CD14-positive monocyte (primary cell): ENCODE data around the gene MATCAP1. TPM values are rescaled to one million over a fixed set of nuclear protein-coding genes. Genes with fewer than 3 reads are reported as not detected.
A peak's percentile ranks its signal among the peaks of the same experiment; 100 is the strongest.

ENCODE experiments used
- DNase-seq, 3 donors: peaks; one replicate each; pipeline ENCODE4 v3.0.0-alpha.2; 2011 to 2022
- H2AFZ ChIP-seq: 2 replicates; pipeline ENCODE4 v1.6.0; 2012; ENCODE audit warnings: mild to moderate bottlenecking, low read depth, low read length, inconsistent platforms; ENCODE audit not compliant: insufficient read depth, poor library complexity, severe bottlenecking
- H3K27ac ChIP-seq, 2 donors: 1 replicate in 1 of 2; 2 replicates in 1 of 2; pipeline ENCODE4 v1.5.1; 2012 to 2013; ENCODE audit warnings: low read length in 2 of 2, control low read depth in 1 of 2, inconsistent platforms in 1 of 2, low read depth in 1 of 2, mild to moderate bottlenecking in 1 of 2
- H3K27me3 ChIP-seq, 2 donors: one replicate each; pipeline versions ENCODE4 v1.6.0 to v1.6.1; 2011 to 2013; ENCODE audit warnings: low read length in 2 of 2; ENCODE audit not compliant: control insufficient read depth in 2 of 2, insufficient read depth in 2 of 2
- H3K36me3 ChIP-seq, 2 donors: replicated peaks in 1 of 2; 1 replicate in 1 of 2; 2 replicates in 1 of 2; pipeline versions ENCODE4 v1.5.1 to v1.6.1; 2012 to 2013; ENCODE audit warnings: low read length in 2 of 2, control low read depth in 1 of 2, inconsistent platforms in 1 of 2, mild to moderate bottlenecking in 1 of 2; ENCODE audit not compliant: insufficient read depth in 2 of 2, control insufficient read depth in 1 of 2
- H3K4me1 ChIP-seq, 2 donors: 1 replicate in 1 of 2; 2 replicates in 1 of 2; pipeline versions ENCODE4 v1.5.1 to v1.6.1; 2012 to 2013; ENCODE audit warnings: low read length in 2 of 2, control low read depth in 1 of 2, inconsistent platforms in 1 of 2, mild to moderate bottlenecking in 1 of 2, moderate library complexity in 1 of 2; ENCODE audit not compliant: insufficient read depth in 2 of 2, control insufficient read depth in 1 of 2
- H3K4me2 ChIP-seq: replicated peaks from 2 replicates; pipeline ENCODE3; 2012; ENCODE audit warnings: low read length, moderate library complexity, mild to moderate bottlenecking; ENCODE audit not compliant: poor library complexity, severe bottlenecking; ENCODE audit errors: extremely low read depth
- H3K4me3 ChIP-seq, 3 experiments: fragments of 200-600 bp in 1 of 3; sonication (generic) in 1 of 3; replicated peaks in 1 of 3; 1 replicate in 2 of 3; 2 replicates in 1 of 3; pipeline ENCODE4 v1.5.1; 2011 to 2013; ENCODE audit warnings: low read length in 3 of 3, mild to moderate bottlenecking in 3 of 3, control low read depth in 2 of 3, low read depth in 2 of 3, inconsistent platforms in 1 of 3, moderate library complexity in 1 of 3
- H3K79me2 ChIP-seq: 2 replicates; pipeline ENCODE4 v1.6.0; 2012; ENCODE audit warnings: mild to moderate bottlenecking, control low read depth, inconsistent platforms, low read length, moderate library complexity; ENCODE audit not compliant: insufficient read depth
- H3K9ac ChIP-seq: 2 replicates; pipeline ENCODE4 v1.6.0; 2017; ENCODE audit warnings: low read length, mild to moderate bottlenecking; ENCODE audit not compliant: insufficient read depth, poor library complexity, severe bottlenecking
- H3K9me3 ChIP-seq, 2 donors: replicated peaks in 1 of 2; 1 replicate in 1 of 2; 2 replicates in 1 of 2; pipeline versions ENCODE4 v1.5.1 to v1.6.1; 2012 to 2013; ENCODE audit warnings: low read length in 2 of 2, control low read depth in 1 of 2; ENCODE audit not compliant: control insufficient read depth in 1 of 2, insufficient read depth in 1 of 2
- H4K20me1 ChIP-seq: 2 replicates; pipeline ENCODE4 v1.6.0; 2012; ENCODE audit warnings: mild to moderate bottlenecking, low read length, control low read depth, moderate library complexity; ENCODE audit not compliant: insufficient read depth
- H3K27ac Mint-ChIP-seq, 7 donors: one replicate each; pipeline ENCODE4 v1.8.0; 2020; ENCODE audit warnings: mild to moderate bottlenecking in 7 of 7, mixed read lengths in 7 of 7, moderate library complexity in 6 of 7, inconsistent platforms in 2 of 7
- H3K27me3 Mint-ChIP-seq, 3 donors: one replicate each; pipeline ENCODE4 v1.8.0; 2021 to 2022; ENCODE audit warnings: low read depth in 3 of 3, mild to moderate bottlenecking in 3 of 3, mixed read lengths in 3 of 3, moderate library complexity in 3 of 3, inconsistent platforms in 1 of 3
- H3K36me3 Mint-ChIP-seq, 2 donors: one replicate each; pipeline ENCODE4 v1.8.0; 2020; ENCODE audit warnings: mixed read lengths in 2 of 2, inconsistent platforms in 1 of 2, mild to moderate bottlenecking in 1 of 2
- H3K4me1 Mint-ChIP-seq: one replicate; pipeline ENCODE4 v1.8.0; 2020; ENCODE audit warnings: mild to moderate bottlenecking, mixed read lengths
- H3K4me3 Mint-ChIP-seq, 2 donors: one replicate each; pipeline ENCODE4 v1.8.0; 2020; ENCODE audit warnings: mild to moderate bottlenecking in 2 of 2, mixed read lengths in 2 of 2, moderate library complexity in 1 of 2
- H3K9me3 Mint-ChIP-seq, 7 donors: one replicate each; pipeline ENCODE4 v1.8.0; 2020 to 2022; ENCODE audit warnings: mixed read lengths in 7 of 7, mild to moderate bottlenecking in 6 of 7, moderate library complexity in 6 of 7, inconsistent platforms in 2 of 7
- WGBS: methylation state at CpG from one replicate; pipeline ENCODE4 v1.1.5; 2013; ENCODE audit warnings: missing lambda C conversion rate; ENCODE audit not compliant: insufficient coverage; 5-methylcytosine and 5-hydroxymethylcytosine counted together
- intact Hi-C, 2 donors: fragments of 100-400 bp; cut with micrococcal nuclease; formaldehyde crosslinking; loops; one replicate each; pipeline versions ENCODE4 v1.15.0 to v1.15.1; 2023
- polyA minus RNA-seq: library from RNA; depleted of rRNA, polyadenylated mRNA; stranded (reverse); fragments of >200 nt; gene quantifications from 2 replicates; pipeline ENCODE4 v1.2.3, GENCODE V29; 2012
- polyA plus RNA-seq, 3 donors: library from polyadenylated mRNA; depleted of rRNA in 1 of 3; unstranded in 2 of 3; stranded (reverse) in 1 of 3; fragments of 300-500 nt in 2 of 3; fragments of >200 nt in 1 of 3; fragmentation: Illumina TruSeq in 2 of 3; gene quantifications; 1 replicate in 2 of 3; 2 replicates in 1 of 3; pipeline ENCODE4 v1.2.3, GENCODE V29; 2012 to 2021
- total RNA-seq, 12 experiments: library from RNA in 1 of 12; stranded (reverse) in 1 of 12; fragments of 120-200 nt in 1 of 12; gene quantifications; one replicate each; pipeline ENCODE4 v1.2.4 and lab custom pipeline; 2013 to 2026; ENCODE audit warnings: mixed read lengths in 6 of 12, inconsistent platforms in 1 of 12
- TF ChIP-seq, protein P1 (sequence below): fragments of 200-600 bp; IDR thresholded peaks from one replicate; pipeline ENCODE4 v1.8.0; 2022; ENCODE audit warnings: antibody characterized with exemption, mild to moderate bottlenecking

MATCAP1 gene
- total RNA-seq (2013) = 4.4 TPM
- 10 to 100 TPM in 1 of 3 donors, under 1 TPM in 2; 0.58 to 43.3 (median 0.99) TPM for polyA plus RNA-seq
- polyA minus RNA-seq = 5.4 and 6.4 TPM in 2 replicates
- 1.2 to 8.7 (median 5.2) reads per million in 11 experiments for total RNA-seq (lab: John Stamatoyannopoulos, UW)

DNA sequence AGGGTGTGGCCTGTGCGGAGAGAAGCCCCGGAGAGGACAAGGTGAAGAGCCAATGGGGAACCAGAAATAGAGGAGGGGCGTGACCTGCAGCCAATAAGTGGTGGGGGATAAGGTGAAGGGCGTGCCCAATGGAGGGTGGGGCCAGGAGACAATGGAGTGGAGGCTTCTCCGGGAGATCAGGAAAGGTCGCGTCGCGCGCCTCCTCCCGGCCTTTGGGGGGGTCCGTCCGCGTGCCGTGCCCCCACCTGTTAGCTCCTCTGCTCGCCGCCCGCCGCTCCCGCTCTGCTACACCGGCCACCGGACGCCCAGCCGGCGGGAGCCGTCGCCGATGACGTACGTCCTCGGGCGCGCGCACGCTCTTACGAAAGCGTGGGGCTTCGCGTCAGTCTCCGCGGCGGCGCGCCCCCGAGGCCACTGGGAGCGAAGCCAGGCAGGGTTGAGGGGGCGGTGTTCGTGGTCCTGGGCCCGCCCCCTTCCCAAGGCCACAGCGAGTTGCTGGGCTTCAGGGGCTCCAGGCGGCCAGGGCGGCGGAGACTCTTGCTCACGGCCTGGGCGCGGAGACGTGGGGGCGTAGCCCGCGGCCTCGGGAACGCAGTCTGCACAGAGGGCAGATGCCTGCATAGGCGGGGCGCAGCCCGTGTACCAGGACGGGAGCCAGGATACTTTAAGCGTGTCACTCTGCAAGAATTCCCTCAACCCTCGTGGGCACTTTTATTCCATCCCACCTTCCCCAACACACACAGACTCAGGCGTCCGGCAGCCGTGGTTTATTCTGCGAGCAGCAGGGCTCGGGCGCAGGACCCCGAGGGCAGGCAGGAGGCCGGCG is at the start of gene MATCAP1:
TSS of gene MATCAP1 (minus strand) at position 337 of the 826 bp plus-strand sequence. CDS start 3,353 bp downstream, outside the sequence.
- H3K27ac Mint-ChIP-seq = no peak within 1 kb of the TSS
- H3K4me1 Mint-ChIP-seq = peaks cover 17% of the 10 kb centered on the region
- peak within 1 kb of the TSS; percentile 63 to 95 for H3K27ac ChIP-seq
- peak; percentile 95 for DNase-seq
- H3K9me3 ChIP-seq = no peaks in the 10 kb centered on the region
- H2AFZ ChIP-seq = peak within 1 kb of the TSS; percentile 66
- H3K27me3 Mint-ChIP-seq = peaks cover 9 to 40% (median 22%) of the 10 kb centered on the region in 3 donors
- peaks cover 0 to 4% (median 2%) of the 10 kb centered on the region in 7 donors for H3K9me3 Mint-ChIP-seq
- WGBS = under 1% methylated on average over 76 of the region's 77 CpGs
- H3K27me3 ChIP-seq = peaks cover 0 to 11% of the 10 kb centered on the region in 2 donors
- peak within 1 kb of the TSS; percentile 87 for H3K9ac ChIP-seq
- H4K20me1 ChIP-seq = peaks cover 3% of the 10 kb centered on the region
- TF ChIP-seq, protein P1, sequence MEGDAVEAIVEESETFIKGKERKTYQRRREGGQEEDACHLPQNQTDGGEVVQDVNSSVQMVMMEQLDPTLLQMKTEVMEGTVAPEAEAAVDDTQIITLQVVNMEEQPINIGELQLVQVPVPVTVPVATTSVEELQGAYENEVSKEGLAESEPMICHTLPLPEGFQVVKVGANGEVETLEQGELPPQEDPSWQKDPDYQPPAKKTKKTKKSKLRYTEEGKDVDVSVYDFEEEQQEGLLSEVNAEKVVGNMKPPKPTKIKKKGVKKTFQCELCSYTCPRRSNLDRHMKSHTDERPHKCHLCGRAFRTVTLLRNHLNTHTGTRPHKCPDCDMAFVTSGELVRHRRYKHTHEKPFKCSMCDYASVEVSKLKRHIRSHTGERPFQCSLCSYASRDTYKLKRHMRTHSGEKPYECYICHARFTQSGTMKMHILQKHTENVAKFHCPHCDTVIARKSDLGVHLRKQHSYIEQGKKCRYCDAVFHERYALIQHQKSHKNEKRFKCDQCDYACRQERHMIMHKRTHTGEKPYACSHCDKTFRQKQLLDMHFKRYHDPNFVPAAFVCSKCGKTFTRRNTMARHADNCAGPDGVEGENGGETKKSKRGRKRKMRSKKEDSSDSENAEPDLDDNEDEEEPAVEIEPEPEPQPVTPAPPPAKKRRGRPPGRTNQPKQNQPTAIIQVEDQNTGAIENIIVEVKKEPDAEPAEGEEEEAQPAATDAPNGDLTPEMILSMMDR = no peak
- peak within 1 kb of the TSS; percentile 92 for H3K4me2 ChIP-seq
- H3K4me1 ChIP-seq = peaks cover 39 to 46% of the 10 kb centered on the region in 2 donors
- intact Hi-C loops = no loop called here
- no peaks in the 10 kb centered on the region for H3K36me3 ChIP-seq
- peak within 1 kb of the TSS in 1 of 2 donors; percentile 88 for H3K4me3 Mint-ChIP-seq
- peaks cover 8% of the 10 kb centered on the region for H3K79me2 ChIP-seq
- H3K36me3 Mint-ChIP-seq = peaks cover 7 to 8% of the 10 kb centered on the region in 2 donors
- peak within 1 kb of the TSS; percentile 66 to 95 (median 85) for H3K4me3 ChIP-seq

DNA sequence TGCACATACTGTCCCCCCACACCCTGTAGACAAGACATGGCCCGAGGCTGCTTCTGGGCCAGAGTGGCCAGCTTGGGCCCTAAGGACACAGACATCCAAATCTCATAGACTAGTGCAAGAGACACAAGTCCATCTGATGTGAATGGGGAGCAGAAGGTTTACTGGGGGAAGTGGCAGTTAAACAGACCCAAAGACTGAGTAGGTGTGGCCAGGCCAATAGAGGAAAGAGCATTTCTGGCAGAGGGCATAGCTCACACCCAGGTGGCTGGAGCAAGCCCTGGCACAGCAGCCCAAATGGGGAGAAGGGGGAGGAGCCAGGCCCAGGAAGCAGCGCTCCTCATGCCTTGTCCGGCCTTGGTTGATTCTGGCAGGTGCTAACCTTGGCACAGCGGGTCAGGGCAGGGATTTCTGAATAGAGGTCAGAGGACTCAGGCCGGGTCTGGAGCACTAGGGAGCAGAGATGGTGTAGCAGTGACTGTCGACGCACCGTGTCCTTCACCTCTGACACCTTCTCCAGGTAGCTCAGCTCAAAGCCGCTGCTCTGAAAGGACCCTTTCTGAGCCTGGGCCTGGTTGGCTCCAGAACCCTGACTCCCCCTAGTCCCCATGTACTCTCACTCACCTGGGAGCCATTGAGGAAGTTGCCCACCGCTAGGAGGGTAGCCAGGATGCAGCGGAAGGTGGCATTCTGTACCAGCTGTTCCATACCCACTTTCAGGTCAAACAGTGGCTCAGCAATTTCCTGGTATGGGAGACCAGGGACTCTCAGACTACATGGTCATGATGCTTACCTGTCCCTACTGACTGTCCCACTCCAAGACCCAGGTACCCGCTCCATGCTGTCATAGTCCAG is 47.3 kb upstream of the MATCAP1 start:
- Histone ChIP-seq H3K27ac (peak overlapping the region in 1 of 2 donors; percentile 3), H3K9me3 (no peaks in the 10 kb centered on the region), H3K4me1 (peaks cover 14 to 19% of the 10 kb centered on the region in 2 donors), H3K79me2 (peaks cover 27% of the 10 kb centered on the region), H3K4me3 (no peak overlapping the region), H3K27me3 (no peaks in the 10 kb centered on the region), H3K4me2 (no peak overlapping the region), H3K36me3 (peaks cover 66 to 76% of the 10 kb centered on the region in 2 donors), H3K9ac (no peak overlapping the region), H4K20me1 (peaks cover 48% of the 10 kb centered on the region), H2AFZ (no peak overlapping the region)
- Mint-ChIP-seq H3K9me3 (peaks cover 0 to 3% (median 0%) of the 10 kb centered on the region in 7 donors), H3K4me1 (peaks cover 17% of the 10 kb centered on the region), H3K36me3 (peaks cover 60 to 76% of the 10 kb centered on the region in 2 donors), H3K27ac (peak overlapping the region in 3 of 7 donors; percentile 28 to 75 (median 33)), H3K27me3 (peaks cover 0 to 2% (median 1%) of the 10 kb centered on the region in 3 donors), H3K4me3 (no peak overlapping the region)
- intact Hi-C loops = no loop called here
- TF ChIP-seq, protein P1 = no peak
- WGBS = 100% methylated on average over 10 of the region's 12 CpGs
- no peak for DNase-seq
